Hindlimb muscle (tissue), 1 donor: ENCODE data around the gene PKIB. TPM values are rescaled to one million over a fixed set of nuclear protein-coding genes. Genes with fewer than 3 reads are reported as not detected.
"Not testable (repeated sequence)": the region's sequence is repeated elsewhere in the genome, so short reads cannot be mapped to it uniquely, and the experiment has no call there.

Source experiments
- DNase-seq: peaks from one replicate; pipeline ENCODE4 v3.0.0-alpha.2; 2013
- polyA plus RNA-seq: library from polyadenylated mRNA; unstranded; fragments of 120-200 nt; gene quantifications from one replicate; pipeline ENCODE4 v1.2.1, GENCODE V29; 2013; ENCODE audit not compliant: insufficient read length

Gene PKIB
- 0.44 TPM for polyA plus RNA-seq

GRCh38 chr6:122609881-122610689 is at the start of gene PKIB:
PKIB (plus strand) TSS chr6:122610405; CDS start chr6:122717795, 107,390 bp downstream.
- DNase-seq, result peak; percentile 55

GRCh38 chr6:122563364-122564052 is 46.7 kb upstream of the PKIB start:
- no peak for DNase-seq

DNA sequence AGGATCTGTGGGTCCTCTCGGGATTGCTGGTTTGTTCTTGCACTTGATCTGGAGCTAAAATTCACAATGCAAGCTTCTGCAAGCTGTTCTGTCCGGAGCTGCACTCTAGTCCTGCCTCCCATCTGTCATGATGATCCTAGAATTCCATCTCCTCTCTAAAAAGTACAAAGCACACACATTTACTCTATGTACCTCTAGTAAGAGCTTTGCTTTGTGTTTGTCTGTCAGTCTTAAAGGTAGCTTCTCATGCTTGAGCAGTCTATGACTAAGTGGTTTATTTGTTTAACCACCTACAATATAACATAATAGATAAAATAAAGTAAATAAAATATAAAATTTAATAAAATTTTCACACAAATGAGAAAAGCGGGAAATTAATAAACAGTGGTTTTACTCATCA is 46.0 kb upstream of the PKIB start:
- no peak for DNase-seq

DNA sequence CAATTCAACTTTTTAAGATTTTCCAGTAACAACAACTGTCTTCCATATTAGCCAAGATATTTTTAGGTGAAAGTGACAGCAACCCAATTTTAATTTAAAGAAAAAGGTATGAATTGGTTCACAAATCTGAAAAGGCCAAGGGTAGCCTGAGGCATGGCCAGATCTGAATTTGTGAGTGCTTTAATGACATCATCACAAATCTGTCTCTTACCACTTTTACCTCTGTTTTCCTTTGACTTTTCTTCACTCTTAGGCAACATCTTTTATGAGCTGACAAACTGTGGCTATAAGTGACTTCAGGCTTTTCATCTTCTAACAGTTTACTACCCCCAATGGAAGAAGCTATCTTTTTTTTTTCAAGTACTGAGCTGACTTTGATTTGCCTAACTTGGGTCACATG is 44.5 kb upstream of the PKIB start:
- DNase-seq, result no peak

- DNase-seq, result no peak
Observed at GRCh38 chr6:122567034-122567433, 43.2 kb upstream of the PKIB start.

GRCh38 chr6:122568350-122568749 is 41.9 kb upstream of the PKIB start:
- no peak for DNase-seq

DNA sequence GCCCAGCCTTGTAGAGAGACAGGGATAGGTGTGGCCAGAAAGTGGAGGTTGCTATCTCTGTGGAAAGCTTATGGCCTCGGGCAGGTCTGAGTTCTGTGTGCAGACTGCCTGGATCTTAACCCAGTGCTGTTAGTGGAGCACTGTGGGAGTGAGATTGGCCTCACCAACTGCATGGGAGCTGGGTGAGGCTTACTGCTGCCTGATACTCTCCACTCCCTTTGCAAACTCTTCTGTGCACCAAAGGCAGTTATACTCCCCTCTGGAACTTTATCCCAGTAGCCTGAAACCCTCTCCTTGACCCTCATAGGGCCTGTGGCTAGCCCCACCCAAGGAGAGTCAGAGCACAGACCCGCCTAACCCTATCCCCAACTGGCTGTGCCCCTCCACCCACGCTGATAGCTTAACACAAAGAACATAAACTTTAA is 41.4 kb upstream of the PKIB start:
- no peak for DNase-seq

GRCh38 chr6:122569230-122569771 is 40.9 kb upstream of the PKIB start:
- no peak for DNase-seq

DNA sequence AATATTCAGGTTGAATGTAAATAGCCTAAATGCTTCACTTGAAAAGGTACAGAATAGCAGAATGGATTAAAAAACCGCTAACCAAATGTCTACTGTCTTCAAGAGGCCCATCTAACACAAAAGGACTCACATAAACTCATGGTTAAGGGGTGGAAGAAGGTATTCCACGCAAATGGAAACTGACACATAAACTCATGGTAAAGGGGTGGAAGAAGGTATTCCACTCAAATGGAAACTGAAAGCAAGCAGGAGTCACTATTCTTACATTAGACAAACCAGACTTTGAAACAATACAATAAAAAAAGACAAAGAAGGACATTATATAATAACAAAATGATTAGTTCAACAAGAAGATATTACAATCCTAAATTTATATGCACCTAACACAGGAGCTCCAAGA is 38.3 kb upstream of the PKIB start:
- DNase-seq, result no peak

DNA sequence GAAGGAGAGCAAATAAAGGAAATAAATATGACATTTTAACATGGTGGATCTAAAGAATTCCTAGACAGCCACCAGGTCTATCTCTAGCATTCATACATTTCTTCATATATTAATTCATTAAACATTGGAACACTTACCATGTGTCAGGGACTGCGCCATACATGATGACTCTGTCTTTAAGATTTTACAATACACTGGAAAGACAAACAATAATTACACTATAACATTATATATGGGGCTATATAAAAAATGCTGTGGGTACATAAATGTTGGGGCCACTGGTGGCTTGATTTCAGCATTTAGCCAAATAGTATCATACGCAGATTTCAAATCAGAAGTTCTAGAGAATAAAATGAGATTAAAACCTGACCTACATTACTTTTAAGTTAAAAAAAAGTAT is 33.3 kb upstream of the PKIB start:
- DNase-seq, result no peak

- DNase-seq, result no peak
Observed at GRCh38 chr6:122578961-122579360, 31.2 kb upstream of the PKIB start.

- no peak for DNase-seq
Observed at GRCh38 chr6:122580737-122581136, 29.5 kb upstream of the PKIB start.

DNA sequence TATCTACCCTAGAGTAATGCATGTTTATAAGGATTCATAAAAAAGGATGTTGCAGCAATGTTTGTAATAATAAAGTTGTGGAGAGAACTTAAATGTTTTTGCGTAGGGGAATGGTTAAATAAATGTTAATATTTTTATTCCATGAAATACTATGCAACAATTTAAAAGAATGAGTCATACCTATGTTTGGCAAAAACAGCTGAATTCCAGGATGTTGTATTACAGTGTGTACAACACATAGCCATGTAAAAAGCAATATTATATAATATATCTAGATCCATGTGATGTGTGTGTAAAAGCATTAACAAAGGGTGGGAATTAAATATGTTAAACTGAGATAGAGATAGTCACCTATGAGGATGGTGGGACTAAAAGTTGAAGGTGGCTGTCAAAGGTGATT is 21.1 kb upstream of the PKIB start:
- DNase-seq, result no peak

DNA sequence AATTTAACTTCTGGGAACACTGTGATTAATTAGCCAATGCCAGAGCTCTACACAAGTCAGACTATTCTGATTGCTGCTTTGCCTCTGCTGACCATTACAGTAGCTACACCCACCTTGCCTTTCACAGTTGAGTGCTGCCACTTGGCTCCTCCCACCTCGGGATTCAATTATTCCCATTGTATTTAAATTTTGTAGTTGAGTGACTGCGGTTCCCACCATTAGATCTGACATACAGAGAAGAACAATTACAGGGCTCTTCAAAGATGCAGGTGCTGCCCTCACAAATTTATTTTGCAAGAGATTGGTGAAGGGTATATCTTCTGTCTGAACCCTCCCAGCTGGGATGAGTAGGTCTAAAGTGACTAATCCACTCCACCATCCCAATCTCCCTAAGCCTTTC is 11.9 kb upstream of the PKIB start:
- DNase-seq, result not testable (repeated sequence)

GRCh38 chr6:122604676-122605075 is 5.5 kb upstream of the PKIB start:
- DNase-seq, result no peak

DNA sequence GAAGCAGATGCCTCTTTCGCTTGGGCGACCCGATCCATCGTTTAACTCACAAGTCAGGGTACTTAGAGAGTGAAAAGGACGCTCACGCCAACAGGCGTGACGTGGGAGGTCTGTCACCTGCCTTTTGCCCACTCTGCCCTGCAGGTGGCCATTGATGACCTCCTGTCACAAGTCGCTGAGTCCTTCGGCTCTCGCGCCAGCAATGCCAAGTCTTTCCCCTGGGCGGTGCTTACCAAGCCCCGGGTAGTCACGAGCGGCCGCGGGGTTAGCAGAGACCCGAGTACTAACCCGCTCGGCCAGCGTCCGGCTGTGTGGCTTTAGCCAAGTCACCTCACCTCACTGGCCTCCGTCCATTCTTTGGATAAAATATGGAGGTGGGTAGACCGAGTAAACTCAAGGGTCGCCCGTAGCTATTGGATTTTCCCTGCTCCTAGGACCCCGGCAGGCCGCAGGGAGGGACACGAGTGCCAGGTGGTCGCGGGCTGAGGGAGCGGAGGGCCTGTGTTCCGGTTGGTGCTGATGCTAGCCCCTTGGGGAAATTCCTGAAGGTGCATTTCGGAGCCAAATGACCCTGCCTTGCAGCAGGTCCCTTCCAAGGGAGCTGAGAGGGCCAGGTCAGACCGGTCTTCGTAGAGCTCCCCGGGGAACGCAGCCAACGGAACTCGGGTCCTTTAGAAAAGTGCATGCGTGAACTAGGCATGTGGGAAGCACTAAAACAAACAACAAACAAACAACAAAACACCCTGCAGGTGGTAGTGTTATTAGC is 668 bp downstream of the PKIB start:
- peak; percentile 14 for DNase-seq

DNA sequence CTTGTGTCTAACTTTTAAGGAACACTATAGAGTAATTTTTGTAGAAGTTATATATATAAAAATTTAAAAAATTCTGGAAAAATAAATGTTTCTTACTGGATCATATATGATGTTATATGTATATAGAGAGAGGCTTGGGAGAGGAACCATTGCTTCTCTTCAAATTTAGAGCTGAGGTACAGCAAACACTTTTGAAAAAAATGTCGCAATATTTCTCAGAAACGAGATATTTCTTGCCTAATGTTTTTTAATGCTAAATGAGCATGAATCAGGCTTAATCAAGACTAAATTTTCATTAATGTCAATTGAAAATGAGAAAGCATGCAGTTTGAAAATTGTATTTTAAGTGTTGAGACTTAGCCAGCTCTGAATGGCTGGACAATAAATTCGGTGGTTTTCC is 2.6 kb downstream of the PKIB start:
- DNase-seq, result no peak

GRCh38 chr6:122614303-122614702 is 4.1 kb downstream of the PKIB start:
- DNase-seq, result no peak

DNA sequence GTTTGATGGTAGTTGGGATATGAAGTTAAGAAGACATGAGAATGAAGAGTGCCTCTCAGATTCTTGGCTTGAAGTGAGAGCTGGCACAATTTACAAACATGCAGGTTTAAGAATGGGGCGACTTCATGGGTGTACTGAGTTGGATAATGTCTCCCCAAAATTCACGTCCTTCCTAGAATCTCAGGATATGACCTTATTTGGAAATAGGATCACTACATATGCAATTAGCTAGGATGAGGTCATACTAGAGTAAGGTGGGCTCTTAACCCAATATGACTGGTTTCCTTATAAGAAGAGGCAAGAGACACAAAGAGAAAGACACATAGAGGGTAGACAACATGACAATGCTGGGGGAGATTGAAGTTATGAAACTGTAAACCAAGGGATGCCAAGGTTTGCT is 5.2 kb downstream of the PKIB start:
- no peak for DNase-seq

- DNase-seq, result no peak
Observed at GRCh38 chr6:122616877-122617276, 6.7 kb downstream of the PKIB start.

DNA sequence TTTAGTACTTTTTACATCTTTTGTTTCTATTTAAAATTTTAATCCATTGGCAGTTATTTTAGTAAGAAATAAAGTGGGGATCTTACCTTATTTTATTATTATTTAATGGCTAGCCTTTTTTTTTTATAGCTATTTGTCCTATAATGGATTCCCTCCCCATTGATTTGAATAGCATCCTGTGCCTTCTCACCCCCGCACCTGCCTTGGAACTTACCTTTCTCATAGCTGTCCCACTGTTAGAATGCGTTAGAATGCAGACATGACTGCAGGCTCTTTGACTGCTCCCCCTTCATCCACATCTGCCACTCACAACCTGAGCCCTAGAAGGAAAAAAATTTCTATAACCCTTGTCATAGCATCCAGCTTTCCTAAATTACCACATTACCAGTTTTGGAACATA is 9.1 kb downstream of the PKIB start:
- no peak for DNase-seq

- no peak for DNase-seq
Observed at GRCh38 chr6:122620428-122620827, 10.2 kb downstream of the PKIB start.

GRCh38 chr6:122620902-122621301 is 10.7 kb downstream of the PKIB start:
- no peak for DNase-seq
